Neuronal stem cell (in vitro differentiated cells): ENCODE results near the gene THYN1.
A peak's percentile ranks its signal among the peaks of the same experiment; 100 is the strongest.

Experiments
- DNase-seq: peaks from one replicate; pipeline ENCODE4 v3.0.0-alpha.2; 2013; ENCODE audit warnings: low spot score
- H2AFZ ChIP-seq: one replicate; pipeline ENCODE4 v1.6.1; 2013; ENCODE audit warnings: mild to moderate bottlenecking, low read length, inconsistent platforms
- H2AK5ac ChIP-seq: 2 replicates; pipeline ENCODE4 v1.6.1; 2013; ENCODE audit warnings: low read depth, mild to moderate bottlenecking, inconsistent platforms, low read length, moderate library complexity, mixed read lengths
- H2BK120ac ChIP-seq: 2 replicates; pipeline ENCODE4 v1.6.1; 2013; ENCODE audit warnings: low read depth, mild to moderate bottlenecking, inconsistent platforms, low read length, moderate library complexity, mixed read lengths
- H2BK12ac ChIP-seq: one replicate; pipeline ENCODE4 v1.6.1; 2013; ENCODE audit warnings: low read length, inconsistent platforms
- H2BK15ac ChIP-seq: 2 replicates; pipeline ENCODE4 v1.6.1; 2013; ENCODE audit warnings: mild to moderate bottlenecking, low read length, inconsistent platforms, mixed read lengths
- H2BK5ac ChIP-seq: one replicate; pipeline ENCODE4 v1.6.1; 2013; ENCODE audit warnings: inconsistent platforms, mild to moderate bottlenecking, low read length, moderate library complexity
- H3K14ac ChIP-seq: one replicate; pipeline ENCODE4 v1.6.1; 2013; ENCODE audit warnings: low read length, inconsistent platforms
- H3K18ac ChIP-seq: 2 replicates; pipeline ENCODE4 v1.6.1; 2013; ENCODE audit warnings: low read length, inconsistent platforms
- H3K23ac ChIP-seq: 2 replicates; pipeline ENCODE4 v1.6.1; 2013; ENCODE audit warnings: low read depth, mild to moderate bottlenecking, mixed read lengths, low read length, inconsistent platforms; ENCODE audit not compliant: poor library complexity
- H3K27ac ChIP-seq: replicated peaks from 3 replicates; pipeline ENCODE4 v1.5.1; 2013; ENCODE audit warnings: low read length, inconsistent platforms
- H3K27me3 ChIP-seq, 3 experiments: 2 replicates each; pipeline ENCODE4 v1.6.1; 2013; ENCODE audit warnings: low read length in 3 of 3, mild to moderate bottlenecking in 2 of 3, inconsistent platforms in 1 of 3, low read depth in 1 of 3, mixed read lengths in 1 of 3, moderate library complexity in 1 of 3; ENCODE audit not compliant: control insufficient read depth in 3 of 3, insufficient read depth in 3 of 3
- H3K36me3 ChIP-seq, 2 donors: replicated peaks in 1 of 2; 2 replicates each; pipeline ENCODE4 v1.6.1; 2013; ENCODE audit warnings: low read length in 2 of 2; ENCODE audit not compliant: control insufficient read depth in 2 of 2, insufficient read depth in 2 of 2
- H3K4ac ChIP-seq: 2 replicates; pipeline ENCODE4 v1.6.1; 2013; ENCODE audit warnings: inconsistent platforms, mild to moderate bottlenecking, low read length, moderate library complexity
- H3K4me1 ChIP-seq, 2 donors: 1 replicate in 1 of 2; 2 replicates in 1 of 2; pipeline ENCODE4 v1.6.1; 2013; ENCODE audit warnings: low read length in 2 of 2, low read depth in 1 of 2; ENCODE audit not compliant: control insufficient read depth in 2 of 2, insufficient read depth in 1 of 2
- H3K4me2 ChIP-seq: one replicate; pipeline ENCODE4 v1.6.1; 2013; ENCODE audit warnings: mild to moderate bottlenecking, low read length, inconsistent platforms; ENCODE audit not compliant: insufficient read depth, poor library complexity, severe bottlenecking
- H3K4me3 ChIP-seq, 2 donors: 2 replicates each; pipeline ENCODE4 v1.5.1; 2013; ENCODE audit warnings: low read length in 2 of 2, mild to moderate bottlenecking in 2 of 2, inconsistent platforms in 1 of 2, moderate library complexity in 1 of 2
- H3K79me1 ChIP-seq: one replicate; pipeline ENCODE4 v1.6.1; 2013; ENCODE audit warnings: low read depth, mild to moderate bottlenecking, inconsistent platforms, low read length, moderate library complexity
- H3K9ac ChIP-seq: one replicate; pipeline ENCODE4 v1.6.1; 2013; ENCODE audit warnings: mild to moderate bottlenecking, low read depth, low read length, inconsistent platforms; ENCODE audit not compliant: poor library complexity
- H3K9me3 ChIP-seq, 2 donors: replicated peaks in 1 of 2; 2 replicates each; pipeline versions ENCODE3 to v1.6.1; 2013; ENCODE audit warnings: low read length in 2 of 2, mild to moderate bottlenecking in 2 of 2, inconsistent platforms in 1 of 2, low read depth in 1 of 2, mixed read lengths in 1 of 2, moderate library complexity in 1 of 2; ENCODE audit not compliant: control insufficient read depth in 2 of 2, insufficient read depth in 1 of 2
- H4K8ac ChIP-seq: one replicate; pipeline ENCODE4 v1.6.1; 2013; ENCODE audit warnings: low read depth, mild to moderate bottlenecking, inconsistent platforms, low read length, moderate library complexity
- H4K91ac ChIP-seq: one replicate; pipeline ENCODE4 v1.6.1; 2013; ENCODE audit warnings: low read length, low read depth, mild to moderate bottlenecking, inconsistent platforms; ENCODE audit not compliant: poor library complexity
- WGBS, 2 donors: extraction: QIAGEN DNeasy Blood & Tissue Kit; methylation state at CpG; one replicate each; pipeline ENCODE4 v1.1.7; 2013; ENCODE audit warnings: missing lambda C conversion rate in 2 of 2, mixed read lengths in 1 of 2; ENCODE audit not compliant: insufficient read length in 2 of 2, insufficient replicate concordance in 1 of 2; ENCODE audit errors: extremely low coverage in 2 of 2; 5-methylcytosine and 5-hydroxymethylcytosine counted together

The THYN1 gene

DNA sequence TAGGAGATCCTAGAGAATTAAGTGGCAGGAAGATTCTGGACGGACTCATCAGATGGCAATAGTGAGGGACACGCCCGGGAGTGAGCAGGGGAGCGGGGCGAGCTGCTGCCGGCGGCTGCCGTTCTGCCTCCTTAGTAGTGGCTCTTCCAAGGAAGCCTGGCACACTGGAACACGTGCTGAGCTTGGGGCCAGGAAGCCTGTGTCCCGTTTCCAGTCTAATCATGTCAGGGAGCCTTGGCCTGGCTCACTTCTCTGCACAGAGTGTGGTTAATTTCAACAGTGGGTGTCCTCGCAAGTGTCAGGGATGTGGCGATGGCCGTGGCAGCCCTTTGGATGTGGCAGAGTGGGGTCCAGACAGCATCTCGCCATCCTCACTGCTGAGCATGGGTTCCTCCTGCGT lies 39.5 kb upstream of the THYN1 start:
- Histone ChIP-seq H4K91ac (no peak overlapping the region), H2BK12ac (no peak overlapping the region), H3K36me3 (no peaks in the 10 kb centered on the region), H3K9me3 (no peaks in the 10 kb centered on the region), H3K14ac (no peak overlapping the region), H3K4me3 (no peak overlapping the region), H4K8ac (no peak overlapping the region), H2BK15ac (no peak overlapping the region), H2BK5ac (no peak overlapping the region), H3K4me1 (no peaks in the 10 kb centered on the region), H3K9ac (peak overlapping the region; percentile 70), H2AK5ac (peak overlapping the region; percentile 46), H2AFZ (no peak overlapping the region), H3K27me3 (peaks cover 0 to 36% (median 0%) of the 10 kb centered on the region in 3 experiments), H3K18ac (peak overlapping the region; percentile 28), H3K23ac (peak overlapping the region; percentile 65), H2BK120ac (no peak overlapping the region), H3K4ac (no peak overlapping the region), H3K4me2 (no peak overlapping the region), H3K79me1 (no peaks in the 10 kb centered on the region), H3K27ac (no peak overlapping the region)
- WGBS, 2 donors, result no CpG with 5 or more reads among the region's 15 CpGs
- no peak for DNase-seq

DNA sequence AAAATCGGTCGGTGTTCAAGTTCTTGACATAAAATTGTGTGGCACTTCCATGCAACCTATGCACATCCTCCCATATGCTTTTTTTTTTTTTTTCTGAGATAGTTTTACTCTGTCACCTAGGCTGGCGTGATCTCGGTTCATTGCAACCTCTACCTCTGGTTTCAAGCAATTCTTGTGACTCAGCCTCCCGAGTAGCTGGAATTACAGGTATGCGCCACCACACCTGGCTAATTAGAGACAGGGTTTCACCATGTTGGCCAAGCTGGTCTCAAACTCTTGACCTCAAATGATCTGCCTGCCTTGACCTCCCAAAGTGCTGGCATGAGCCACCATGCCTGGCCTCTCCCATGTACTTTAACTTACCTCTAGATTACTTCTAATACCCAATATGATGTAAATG lies 38.0 kb upstream of the THYN1 start:
- Histone ChIP-seq H2AFZ (no peak overlapping the region), H2BK12ac (no peak overlapping the region), H3K79me1 (no peaks in the 10 kb centered on the region), H2BK5ac (no peak overlapping the region), H4K91ac (no peak overlapping the region), H3K27ac (no peak overlapping the region), H3K27me3 (peaks cover 0 to 36% (median 0%) of the 10 kb centered on the region in 3 experiments), H3K4me3 (no peak overlapping the region), H3K4ac (no peak overlapping the region), H3K23ac (no peak overlapping the region), H3K9ac (no peak overlapping the region), H2BK120ac (no peak overlapping the region), H3K36me3 (no peaks in the 10 kb centered on the region), H3K4me2 (no peak overlapping the region), H4K8ac (no peak overlapping the region), H3K9me3 (no peaks in the 10 kb centered on the region), H2AK5ac (no peak overlapping the region), H3K18ac (no peak overlapping the region), H3K14ac (no peak overlapping the region), H3K4me1 (no peaks in the 10 kb centered on the region), H2BK15ac (no peak overlapping the region)
- no peak for DNase-seq
- WGBS, 2 donors, result no CpG with 5 or more reads among the region's 6 CpGs

DNA sequence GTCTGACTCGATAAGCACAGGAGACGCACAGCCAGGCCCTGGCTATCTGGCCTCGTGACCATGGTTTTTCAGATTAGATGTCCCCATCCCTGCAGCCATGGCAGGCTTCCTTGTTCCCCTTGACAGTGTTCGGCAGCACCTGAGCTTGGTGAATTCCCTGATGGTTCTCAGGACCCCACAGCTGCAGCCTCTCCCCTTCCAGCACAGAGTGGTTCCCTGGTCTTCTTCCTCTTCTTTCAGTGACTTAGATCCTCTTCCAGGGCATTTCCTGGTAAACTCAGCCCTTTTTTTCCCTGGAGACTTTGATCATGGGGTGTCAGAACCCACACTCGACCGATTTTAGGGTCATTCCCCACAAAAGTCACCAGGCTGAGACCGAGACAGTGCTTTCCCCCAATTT lies 37.5 kb upstream of the THYN1 start:
- H3K79me1 ChIP-seq, result no peaks in the 10 kb centered on the region
- no peak overlapping the region for H3K4me3 ChIP-seq
- no peak overlapping the region for H2AFZ ChIP-seq
- DNase-seq, result no peak
- no peak overlapping the region for H3K4me2 ChIP-seq
- H3K36me3 ChIP-seq, result no peaks in the 10 kb centered on the region
- WGBS, 2 donors, result no CpG with 5 or more reads among the region's 7 CpGs
- no peak overlapping the region for H2AK5ac ChIP-seq
- no peak overlapping the region for H4K8ac ChIP-seq
- no peak overlapping the region for H3K18ac ChIP-seq
- no peak overlapping the region for H4K91ac ChIP-seq
- no peak overlapping the region for H2BK5ac ChIP-seq
- H3K14ac ChIP-seq, result no peak overlapping the region
- no peaks in the 10 kb centered on the region for H3K9me3 ChIP-seq
- H2BK120ac ChIP-seq, result no peak overlapping the region
- H3K27ac ChIP-seq, result no peak overlapping the region
- no peaks in the 10 kb centered on the region for H3K4me1 ChIP-seq
- no peak overlapping the region for H2BK12ac ChIP-seq
- no peak overlapping the region for H3K9ac ChIP-seq
- peaks cover 0 to 36% (median 0%) of the 10 kb centered on the region in 3 experiments for H3K27me3 ChIP-seq
- H3K23ac ChIP-seq, result no peak overlapping the region
- no peak overlapping the region for H3K4ac ChIP-seq
- no peak overlapping the region for H2BK15ac ChIP-seq

DNA sequence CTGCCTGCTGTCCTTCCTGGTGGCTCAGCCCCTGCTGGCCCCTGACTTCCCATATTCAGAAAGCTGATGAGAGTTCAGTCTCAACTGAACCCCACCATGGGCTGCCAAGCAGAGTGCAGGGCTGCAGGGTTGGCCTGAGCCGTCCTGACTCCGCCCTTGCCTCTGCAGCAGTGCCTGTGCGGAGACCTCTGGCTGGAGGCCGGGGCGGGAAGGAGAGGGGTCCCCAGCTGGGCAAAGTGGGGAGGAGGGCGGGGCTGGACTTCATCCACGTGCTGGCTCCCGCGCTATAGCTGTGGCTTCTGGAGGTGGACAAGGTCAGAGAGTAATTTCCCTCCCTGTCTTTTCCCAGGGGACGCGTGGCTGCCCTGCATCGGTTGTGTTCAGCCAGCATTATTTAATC lies 36.6 kb upstream of the THYN1 start:
- Histone ChIP-seq H3K27me3 (peaks cover 0 to 35% (median 0%) of the 10 kb centered on the region in 3 experiments), H2BK15ac (no peak overlapping the region), H3K27ac (no peak overlapping the region), H3K4me1 (no peaks in the 10 kb centered on the region), H3K9me3 (no peaks in the 10 kb centered on the region), H3K79me1 (no peaks in the 10 kb centered on the region), H3K4me3 (no peak overlapping the region), H2BK5ac (no peak overlapping the region), H2AK5ac (no peak overlapping the region), H4K8ac (no peak overlapping the region), H3K23ac (no peak overlapping the region), H3K4me2 (no peak overlapping the region), H3K18ac (peak overlapping the region; percentile 48), H4K91ac (no peak overlapping the region), H3K4ac (no peak overlapping the region), H2AFZ (peak overlapping the region; percentile 60), H3K14ac (no peak overlapping the region), H2BK120ac (no peak overlapping the region), H3K36me3 (no peaks in the 10 kb centered on the region), H2BK12ac (no peak overlapping the region), H3K9ac (no peak overlapping the region)
- DNase-seq, result no peak
- WGBS, 2 donors, result no CpG with 5 or more reads among the region's 12 CpGs
